Islet of Langerhans (tissue), 1 donor: ENCODE measurements around the gene ARIH2.
"Not testable (repeated sequence)": the region's sequence is repeated elsewhere in the genome, so short reads cannot be mapped to it uniquely, and the experiment has no call there.

Source experiments
- FAIRE-seq: peaks from one replicate; lab custom pipeline; 2011; peaks lifted over from hg19 to GRCh38; lab: Jason Lieb, UNC

Gene ARIH2

DNA sequence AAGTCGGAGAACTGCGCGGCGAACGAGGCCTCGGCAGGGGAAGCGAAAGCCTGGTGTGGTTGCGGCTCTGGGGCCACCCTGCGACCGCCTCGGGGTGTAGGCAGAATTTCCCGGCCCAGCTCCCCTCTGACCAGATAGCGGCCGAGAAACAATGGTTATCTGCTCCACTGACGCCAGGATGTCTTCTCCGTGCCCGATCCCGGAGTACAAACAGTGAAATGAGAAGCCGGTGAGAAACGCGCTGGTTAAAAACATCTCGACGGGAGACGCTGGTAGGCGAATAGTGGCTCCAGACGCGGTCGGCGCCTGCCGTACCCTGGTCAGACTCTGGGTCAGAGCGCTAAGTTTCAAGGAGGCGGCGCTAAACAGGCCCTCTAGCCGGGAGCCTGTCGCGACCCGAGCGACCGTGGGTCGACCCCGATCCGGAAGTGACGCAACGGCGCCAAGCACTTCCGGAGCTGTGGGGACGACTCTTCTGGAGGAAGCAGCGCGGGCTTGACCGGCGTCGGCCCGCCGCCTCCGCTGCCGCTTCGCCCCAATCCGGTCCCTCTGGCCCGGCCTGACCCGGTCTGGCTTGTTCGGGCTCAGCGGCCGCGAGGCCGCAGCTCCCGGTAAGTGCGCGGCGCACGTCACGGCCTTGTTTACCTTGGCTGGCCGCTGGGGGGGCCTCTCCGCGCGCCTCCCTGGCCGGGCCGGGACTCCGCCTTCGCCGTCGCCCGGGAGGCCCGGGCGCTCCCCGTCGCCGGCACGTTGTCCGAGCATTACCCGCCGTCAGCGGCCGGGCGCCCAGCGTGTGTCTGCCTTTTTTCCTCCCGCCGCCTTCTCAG, at the start of gene ARIH2:
ARIH2 (plus strand) TSS at position 455 of the 827 bp plus-strand sequence. CDS start 8,717 bp downstream, outside the sequence.
- no peak for FAIRE-seq

- FAIRE-seq, result no peak
Observed at GRCh38 chr3:48877671-48878070, 41.0 kb upstream of the ARIH2 start.

DNA sequence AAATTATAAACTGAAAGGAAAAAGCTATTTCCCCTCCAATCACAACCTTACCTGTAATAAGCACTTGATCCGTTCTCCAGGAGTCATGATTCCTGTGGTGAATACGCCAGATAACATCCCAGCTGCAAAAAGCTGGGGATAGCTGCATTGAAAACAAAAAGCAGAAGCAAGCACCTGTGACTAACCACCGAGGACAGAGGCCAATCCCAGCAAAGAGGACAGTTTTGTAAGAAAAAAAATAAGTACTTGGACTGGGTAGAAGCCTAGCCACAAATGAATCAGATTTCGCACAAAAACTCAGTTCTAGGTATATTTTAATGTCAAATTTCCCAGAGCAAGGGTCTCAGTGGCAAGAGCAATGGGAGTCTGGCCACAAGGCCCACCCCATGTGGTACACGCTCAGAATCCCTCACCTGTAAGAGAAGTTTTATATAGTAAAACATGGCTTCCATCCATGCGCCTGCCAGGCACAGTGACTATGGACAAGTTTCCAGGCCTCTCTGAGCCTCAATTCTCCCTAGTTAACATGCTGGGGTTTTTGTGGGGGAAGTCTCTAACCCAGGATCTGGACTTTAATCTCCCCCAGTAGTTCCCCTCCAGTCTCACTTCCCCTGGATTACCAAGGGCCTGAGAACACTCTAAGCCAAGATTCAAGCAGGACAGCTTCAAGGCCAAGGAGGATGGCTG, 39.2 kb upstream of the ARIH2 start:
- FAIRE-seq, result no peak

GRCh38 chr3:48879994-48880377, 38.7 kb upstream of the ARIH2 start:
- no peak for FAIRE-seq

DNA sequence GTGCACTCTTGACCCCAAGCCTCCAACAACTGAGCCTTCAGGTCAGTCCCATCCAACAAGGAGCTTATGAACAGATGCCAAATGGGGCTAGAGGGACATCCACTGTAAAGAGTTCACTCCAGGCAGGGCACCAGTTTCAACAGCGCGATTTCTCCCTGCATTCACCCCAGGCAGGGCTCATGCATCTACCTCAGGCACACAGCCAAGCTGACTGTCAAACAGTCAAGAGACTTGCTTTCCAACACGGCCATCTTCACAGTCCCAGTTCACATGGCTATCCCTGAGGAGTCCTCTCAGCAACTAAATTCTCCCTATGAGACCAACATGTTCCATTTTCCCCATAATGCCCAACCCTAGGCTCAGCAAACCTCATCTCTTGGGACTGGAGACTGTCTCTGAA, 37.6 kb upstream of the ARIH2 start:
- no peak for FAIRE-seq

DNA sequence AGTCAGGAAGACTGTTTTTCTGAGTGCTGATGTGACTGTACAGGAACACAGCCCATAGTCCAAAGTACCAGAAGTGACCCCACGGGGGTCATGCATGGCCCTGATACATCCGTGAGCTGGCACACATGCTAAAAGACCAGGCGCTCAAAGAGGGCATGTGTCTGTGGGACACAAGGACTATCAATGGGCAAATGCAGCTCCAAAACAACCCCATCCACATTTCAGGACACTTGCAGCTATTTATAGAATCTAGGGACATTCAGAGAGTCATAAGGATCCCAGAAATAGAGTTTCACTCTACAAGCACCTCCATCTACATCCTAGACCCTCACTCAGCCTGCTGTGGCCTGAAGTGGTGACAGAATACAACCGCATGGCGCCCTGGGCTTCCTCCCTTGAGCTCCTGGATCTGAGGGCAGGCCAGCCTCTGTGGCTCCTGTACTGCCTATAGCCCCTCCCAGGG, 37.0 kb upstream of the ARIH2 start:
- no peak for FAIRE-seq

DNA sequence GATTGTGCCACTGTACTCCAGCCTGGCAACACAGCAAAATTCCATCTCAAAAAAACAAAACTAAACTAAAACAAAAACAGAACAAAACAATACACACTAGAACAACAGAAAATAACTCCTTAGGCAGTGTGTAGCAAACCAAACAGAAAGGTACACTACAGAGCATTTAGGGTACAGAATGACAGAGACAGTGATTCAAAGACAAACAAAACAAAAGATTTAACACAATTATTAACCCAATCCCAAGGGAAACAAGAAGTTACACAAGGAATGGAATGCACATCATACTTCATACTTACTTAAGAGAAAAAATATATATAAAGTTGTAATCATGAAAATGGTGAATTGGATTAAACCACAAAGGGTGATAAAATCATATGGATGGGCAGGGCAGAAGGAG, 32.9 kb upstream of the ARIH2 start:
- no peak for FAIRE-seq

GRCh38 chr3:48891606-48892005, 27.0 kb upstream of the ARIH2 start:
- no peak for FAIRE-seq

DNA sequence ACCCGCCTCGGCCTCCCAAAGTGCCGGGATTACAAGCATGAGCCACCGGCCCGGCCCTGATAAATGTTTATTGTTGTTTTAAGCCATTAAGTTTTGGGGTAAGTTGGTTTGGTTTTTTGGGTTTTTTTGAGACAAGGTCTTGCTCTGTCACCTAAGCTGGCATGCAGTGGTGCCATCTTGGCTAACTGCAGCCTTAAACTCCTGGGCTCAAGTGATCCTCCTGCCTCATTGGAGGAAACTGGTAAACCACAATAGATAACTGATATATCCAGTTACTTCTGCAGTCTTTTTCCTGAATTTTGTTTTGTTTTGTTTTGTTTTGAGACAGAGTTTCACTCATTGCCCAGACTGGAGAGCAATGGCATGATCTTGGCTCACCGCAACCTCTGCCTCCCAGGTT, 24.1 kb upstream of the ARIH2 start:
- no peak for FAIRE-seq

GRCh38 chr3:48896936-48897335, 21.7 kb upstream of the ARIH2 start:
- FAIRE-seq, result no peak

DNA sequence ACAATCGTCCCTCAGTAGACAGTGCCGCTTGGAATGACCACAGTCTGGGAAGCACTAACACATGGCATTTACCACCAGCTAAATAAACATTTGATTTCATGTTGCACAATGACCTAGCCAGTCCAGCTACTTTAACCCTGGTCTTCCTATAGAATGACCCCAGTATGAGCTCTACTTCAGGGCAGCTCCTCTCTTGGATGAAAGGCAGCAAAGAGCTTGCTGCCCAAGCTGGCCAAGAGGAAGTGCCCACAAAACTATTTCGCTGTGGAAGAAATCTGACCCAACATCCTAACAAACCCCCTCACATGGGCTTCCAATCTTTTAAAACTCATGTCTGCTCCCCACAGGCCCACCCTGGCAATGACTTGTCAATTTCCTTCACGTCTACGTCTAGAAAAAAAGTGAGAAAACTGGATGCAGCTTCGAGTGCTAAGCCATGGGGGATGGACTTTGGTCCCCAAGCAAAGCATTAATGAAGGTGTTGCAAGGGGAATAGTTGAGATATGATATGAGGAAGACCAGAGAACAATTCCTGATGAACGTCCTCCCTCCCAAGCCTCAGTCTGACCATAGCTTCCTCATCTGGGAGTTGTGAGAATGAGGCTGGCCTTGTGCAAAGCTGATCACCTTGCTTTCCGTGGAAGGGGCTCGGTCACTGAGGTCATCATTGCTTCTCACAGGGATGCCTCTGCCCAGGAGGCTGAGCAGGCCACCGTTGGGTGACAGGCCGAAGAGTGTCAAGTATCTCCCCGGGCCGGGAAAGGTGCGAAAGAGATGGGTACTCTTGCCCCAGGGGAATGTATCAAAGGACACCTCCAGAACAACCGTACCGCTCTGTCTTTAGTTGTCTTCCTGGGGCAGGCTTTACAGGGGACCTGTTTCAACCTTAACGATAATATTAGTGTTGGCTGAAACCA, 20.9 kb upstream of the ARIH2 start:
- FAIRE-seq, result no peak

DNA sequence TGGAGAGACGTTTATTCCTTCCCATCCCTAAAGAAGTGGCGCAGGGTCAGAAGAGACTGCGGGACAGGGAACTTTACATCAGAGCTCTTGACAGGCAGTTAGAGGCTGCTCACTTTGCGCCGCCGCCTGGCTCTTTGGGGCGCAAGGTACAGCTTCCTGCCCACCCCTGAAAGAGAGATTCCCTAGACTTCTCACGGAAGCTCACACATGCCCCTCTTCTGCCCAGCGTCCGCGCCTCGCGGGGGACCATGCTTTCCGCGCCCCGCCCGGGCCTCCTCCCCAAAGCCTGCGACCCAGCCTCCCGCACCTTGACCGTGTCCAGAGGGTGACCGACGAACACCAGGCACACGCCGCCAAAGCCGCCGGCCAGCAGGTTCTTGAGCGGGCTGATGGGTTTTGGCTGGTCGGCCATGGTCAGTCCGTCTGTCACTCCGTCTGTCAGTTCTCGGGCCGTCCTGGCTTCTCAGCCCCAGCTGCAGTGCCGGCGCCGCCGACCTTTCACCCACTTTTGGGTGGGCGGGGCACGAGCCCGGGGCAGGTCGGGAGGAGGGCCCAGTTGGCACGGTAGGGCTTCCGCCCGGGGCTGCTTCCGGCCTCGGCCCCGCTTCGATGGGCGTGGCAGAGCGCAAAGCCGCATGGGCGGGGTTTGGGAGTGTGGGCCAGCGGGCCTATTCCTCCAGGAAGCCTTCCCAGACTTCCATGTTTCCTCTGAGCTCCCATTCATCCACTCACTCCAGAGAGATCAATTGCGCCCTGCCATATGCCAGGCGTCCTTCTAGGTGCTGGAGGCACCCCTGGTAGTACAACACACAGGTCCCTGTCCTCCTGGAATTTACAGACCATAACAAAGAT, 20.0 kb upstream of the ARIH2 start, which contains the start of gene SLC25A20:
SLC25A20 (minus strand) TSS at position 500 of the 852 bp plus-strand sequence; CDS start at position 412, 88 bp downstream.
- FAIRE-seq, result no peak

DNA sequence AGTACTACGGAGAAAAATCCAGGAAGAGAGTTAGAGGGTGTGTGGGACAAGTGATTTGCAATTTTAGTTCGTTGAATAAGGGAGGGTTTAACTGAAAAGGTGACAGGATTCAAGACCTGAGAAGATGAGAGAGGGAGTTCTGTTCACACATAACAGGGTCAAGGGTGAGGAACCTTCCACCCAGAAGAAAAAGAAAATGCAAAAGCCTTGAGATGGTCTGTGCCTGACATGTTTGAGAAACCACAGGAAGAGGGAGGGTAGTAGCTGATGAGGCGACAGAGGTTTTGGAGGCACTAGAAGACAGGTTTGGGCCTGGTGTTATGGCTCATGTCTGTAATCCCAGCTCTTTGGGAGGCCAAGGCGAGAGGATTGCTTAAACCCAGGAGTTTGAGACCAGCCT, 19.4 kb upstream of the ARIH2 start:
- FAIRE-seq, result no peak

- not testable (repeated sequence) for FAIRE-seq
Observed at GRCh38 chr3:48907026-48907425, 11.6 kb upstream of the ARIH2 start.

DNA sequence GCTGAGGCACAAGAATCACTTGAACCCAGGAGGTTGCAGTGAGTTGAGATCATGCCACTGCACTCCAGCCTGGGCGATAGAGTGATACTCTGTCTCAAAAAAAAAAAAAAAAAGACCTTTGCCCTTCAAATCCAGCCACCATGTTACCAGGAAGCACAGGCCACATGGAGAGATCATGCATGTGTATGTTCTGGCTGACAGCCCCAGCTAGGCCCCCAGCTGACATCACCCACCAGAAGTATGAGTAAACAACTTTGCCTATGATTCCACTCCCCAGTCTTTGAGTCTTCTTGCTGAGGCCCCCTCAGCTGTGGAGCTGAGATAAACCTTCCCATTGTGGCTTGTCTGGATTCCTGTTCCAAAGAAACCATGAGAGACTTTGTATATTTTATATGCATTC, 3.3 kb upstream of the ARIH2 start:
- FAIRE-seq, result no peak

DNA sequence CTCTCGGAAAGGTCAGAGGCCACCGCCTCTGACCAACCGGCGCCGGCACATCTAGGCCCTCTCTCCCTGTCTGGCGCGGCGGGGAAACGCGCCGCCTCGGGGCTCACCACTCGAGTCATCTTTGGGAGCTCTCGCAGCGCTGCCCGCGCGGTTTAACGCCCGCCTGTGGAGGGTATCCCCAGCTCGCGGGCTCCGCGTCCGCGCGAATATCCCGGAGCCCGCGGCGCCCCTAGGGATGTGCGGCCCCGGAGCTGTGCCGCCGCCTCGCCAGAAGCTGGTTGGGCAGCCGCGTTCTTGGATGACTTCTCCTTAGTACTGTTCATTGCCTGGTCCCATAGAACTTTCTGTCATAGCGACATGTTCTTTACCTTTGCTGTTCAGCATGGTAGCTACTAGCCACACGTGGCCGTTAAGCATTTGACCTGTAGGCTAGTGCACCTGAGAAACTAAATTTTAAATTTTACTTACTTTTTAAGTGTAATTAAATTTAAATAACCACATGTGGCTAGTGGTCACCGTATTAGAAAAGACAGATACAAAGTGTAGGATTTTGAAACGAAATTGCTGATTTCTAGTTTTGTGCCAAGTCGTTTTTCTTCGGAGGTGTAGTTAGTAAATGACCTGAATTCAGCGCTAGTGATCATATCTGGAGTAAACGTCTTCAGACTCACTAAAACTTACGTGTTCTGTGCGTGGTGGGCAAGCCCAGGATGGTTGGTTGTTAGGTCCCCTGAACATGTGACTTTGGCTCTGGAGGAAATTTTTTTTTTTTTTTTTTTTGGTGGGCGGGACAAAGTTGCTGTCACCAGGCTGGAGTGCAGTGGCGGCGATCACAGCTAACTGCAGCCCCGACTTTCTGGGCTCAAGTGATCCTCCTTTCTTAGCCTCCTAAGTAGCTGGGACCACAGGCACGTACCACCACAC, 835 bp downstream of the ARIH2 start:
- no peak for FAIRE-seq

DNA sequence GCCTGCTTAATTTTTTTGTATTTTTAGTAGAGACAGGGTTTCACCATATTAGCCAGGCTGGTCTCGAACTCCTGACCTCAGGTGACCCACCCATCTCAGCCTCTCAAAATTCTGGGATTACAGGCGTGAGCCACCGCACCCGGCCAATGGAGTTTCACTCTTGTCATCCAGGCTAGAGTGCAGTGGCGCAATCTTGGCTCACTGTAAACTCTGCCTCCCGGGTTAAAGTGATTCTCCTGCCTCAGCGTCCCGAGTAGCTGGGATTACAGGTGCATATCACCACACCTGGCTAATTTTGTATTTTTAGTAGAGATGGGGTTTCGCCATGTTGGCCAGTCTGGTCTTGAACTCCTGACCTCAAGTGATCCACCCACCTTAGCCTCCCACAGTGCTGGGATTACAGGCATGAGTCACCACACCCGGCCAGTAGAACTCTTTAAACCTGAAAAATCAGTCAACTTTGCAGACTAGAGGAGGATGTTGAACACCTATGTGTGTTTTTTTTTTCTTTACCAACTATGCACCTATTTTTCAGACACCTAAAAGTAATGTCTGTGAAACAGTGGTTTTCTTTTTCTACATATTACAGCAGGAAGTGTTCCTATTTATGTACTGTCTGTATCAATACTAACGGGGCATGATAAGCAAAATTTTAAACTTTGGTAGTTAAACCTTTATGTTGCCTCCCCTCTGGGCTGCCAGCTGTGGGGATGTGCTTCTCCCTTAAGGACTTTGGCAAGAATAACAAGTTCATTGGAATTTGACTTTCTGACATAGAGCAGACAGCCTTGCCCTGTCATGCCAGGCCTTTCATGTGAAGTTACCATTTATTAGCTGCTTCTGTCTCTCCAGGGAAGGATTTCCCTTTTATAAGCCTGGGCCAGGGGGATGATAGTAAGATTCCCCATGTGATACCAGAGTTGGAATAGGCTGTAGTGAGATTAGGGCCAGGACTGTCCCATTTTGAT, 8.1 kb downstream of the ARIH2 start:
- no peak for FAIRE-seq

- no peak for FAIRE-seq
Observed at GRCh38 chr3:48927928-48928327, 9.3 kb downstream of the ARIH2 start.

DNA sequence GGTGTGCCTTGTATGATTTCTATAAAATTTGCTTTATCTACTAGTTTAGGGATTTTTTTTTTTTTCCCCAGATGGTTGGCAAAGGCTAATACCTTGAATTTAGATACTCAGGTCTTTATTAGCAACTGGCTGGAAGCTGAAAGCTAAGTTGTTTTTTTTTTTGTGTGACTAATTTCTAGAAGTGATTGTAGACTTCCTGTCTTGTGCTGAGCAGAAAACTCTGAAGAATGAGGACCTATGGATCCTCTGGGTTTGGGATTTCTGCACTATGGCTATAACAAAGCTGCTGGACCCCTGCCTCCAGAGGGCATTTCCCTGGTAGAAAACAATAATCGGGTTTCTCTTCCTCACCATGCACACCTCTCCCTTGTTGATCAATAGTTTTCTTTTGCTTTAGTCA, 10.0 kb downstream of the ARIH2 start:
- FAIRE-seq, result no peak
